ENCODE measurements around the gene FYN.

Gene FYN

GRCh38 chr6:111677249-111677990 is 195.8 kb downstream of the FYN start:
- DNase-seq, result no peak

GRCh38 chr6:111676383-111676782 is 196.9 kb downstream of the FYN start:
- DNase-seq, result no peak

GRCh38 chr6:111674883-111675282 is 198.4 kb downstream of the FYN start:
- DNase-seq, result no peak

GRCh38 chr6:111674413-111674812 is 198.8 kb downstream of the FYN start:
- DNase-seq, result no peak

- no peak for DNase-seq
Observed at GRCh38 chr6:111673937-111674336, 199.3 kb downstream of the FYN start.

- DNase-seq, result no peak
Observed at GRCh38 chr6:111673532-111673931, 199.7 kb downstream of the FYN start.

- no peak for DNase-seq
Observed at GRCh38 chr6:111672761-111673450, 200.3 kb downstream of the FYN start.

- DNase-seq, result no peak
Observed at GRCh38 chr6:111669326-111669725, 203.9 kb downstream of the FYN start.

GRCh38 chr6:111668410-111668809 is 204.8 kb downstream of the FYN start:
- DNase-seq, result no peak

GRCh38 chr6:111667931-111668330 is 205.3 kb downstream of the FYN start:
- no peak for DNase-seq

- DNase-seq, result no peak
Observed at GRCh38 chr6:111666847-111667246, 206.4 kb downstream of the FYN start.

GRCh38 chr6:111664565-111665030 is 208.7 kb downstream of the FYN start:
- DNase-seq, result no peak

- no peak for DNase-seq
Observed at GRCh38 chr6:111663692-111664564, 209.3 kb downstream of the FYN start.

GRCh38 chr6:111662794-111663593 is 210.3 kb downstream of the FYN start:
- no peak for DNase-seq

GRCh38 chr6:111662072-111662793 is 211.0 kb downstream of the FYN start:
- DNase-seq, result no peak

GRCh38 chr6:111661541-111662061 is 211.7 kb downstream of the FYN start:
- no peak for DNase-seq

- no peak for DNase-seq
Observed at GRCh38 chr6:111660531-111660930, 212.7 kb downstream of the FYN start.

GRCh38 chr6:111658462-111659154 is 214.6 kb downstream of the FYN start:
- DNase-seq, result no peak

- DNase-seq, result no peak
Observed at GRCh38 chr6:111657146-111657545, 216.1 kb downstream of the FYN start.

GRCh38 chr6:111653979-111654378 is 219.3 kb downstream of the FYN start:
- no peak for DNase-seq

GRCh38 chr6:111653434-111653833 is 219.8 kb downstream of the FYN start:
- no peak for DNase-seq
